ENCODE data around the gene ZNF580. TPM values are rescaled to one million over a fixed set of nuclear protein-coding genes. Genes with fewer than 3 reads are reported as not detected.

The ZNF580 gene
- total RNA-seq, 1 experiment from 2014 or later = 32.0 TPM

- TF ChIP-seq FOXP4 (CRISPR knock-in tag; IDR thresholded peaks at IDR 0.05) (peak; percentile 98), ELF4 (CRISPR knock-in tag; IDR thresholded peaks at IDR 0.05; ENCODE audit: low read depth) (no peak), ZNF121 (CRISPR knock-in tag; IDR thresholded peaks at IDR 0.05) (peak; percentile 72; the same call in 1 of the 2 replicates), ZNF423 (CRISPR knock-in tag; IDR thresholded peaks at IDR 0.05) (no peak), ZNF425 (CRISPR knock-in tag; conservative IDR thresholded peaks at IDR 0.05) (no peak), PREB (CRISPR knock-in tag; IDR thresholded peaks at IDR 0.05; ENCODE audit: borderline replicate concordance) (no peak), SMAD3 (CRISPR knock-in tag; IDR thresholded peaks at IDR 0.05; ENCODE audit: borderline replicate concordance) (peak; percentile 95), GRHL2 (CRISPR knock-in tag; IDR thresholded peaks at IDR 0.05; ENCODE audit: insufficient replicate concordance, severe bottlenecking) (no peak), CBFB (CRISPR knock-in tag; IDR thresholded peaks at IDR 0.05; ENCODE audit: low read depth) (no peak), ETV6 (CRISPR knock-in tag; IDR thresholded peaks at IDR 0.05) (peak; percentile 91), MYBL2 (CRISPR knock-in tag; IDR thresholded peaks at IDR 0.05) (peak; percentile 67; the same call in 1 of the 2 replicates), RELA (CRISPR knock-in tag; IDR thresholded peaks at IDR 0.05; ENCODE audit: borderline replicate concordance) (peak; percentile 93), AFF4 (CRISPR knock-in tag; IDR thresholded peaks at IDR 0.05; ENCODE audit: borderline replicate concordance) (no peak), ATF6 (CRISPR knock-in tag; IDR thresholded peaks at IDR 0.05) (no peak), ZSCAN18 (CRISPR knock-in tag; IDR thresholded peaks at IDR 0.05) (no peak), CREB1 (CRISPR knock-in tag; IDR thresholded peaks at IDR 0.05) (peak; percentile 89), ZNF232 (CRISPR knock-in tag; IDR thresholded peaks at IDR 0.05) (peak; percentile 87), ZMAT4 (CRISPR knock-in tag; IDR thresholded peaks at IDR 0.05) (no peak), IRF2 (CRISPR knock-in tag; IDR thresholded peaks at IDR 0.05; ENCODE audit: borderline replicate concordance, low read depth) (0 out of 2 replicates have a peak, but pooled peaks have one; percentile 78), ESRRA (CRISPR knock-in tag; IDR thresholded peaks at IDR 0.05; ENCODE audit: borderline replicate concordance) (no peak), MXD4 (CRISPR knock-in tag; IDR thresholded peaks at IDR 0.05; ENCODE audit: borderline replicate concordance) (no peak), RORB (CRISPR knock-in tag; IDR thresholded peaks at IDR 0.05) (no peak), ATF3 (CRISPR knock-in tag; conservative IDR thresholded peaks at IDR 0.05) (no peak), NR3C1 (CRISPR knock-in tag; conservative IDR thresholded peaks at IDR 0.05; ENCODE audit: low read depth) (no peak), OVOL2 (CRISPR knock-in tag; IDR thresholded peaks at IDR 0.05; ENCODE audit: borderline replicate concordance) (no peak), JUN (CRISPR knock-in tag; IDR thresholded peaks at IDR 0.05) (peak; percentile 94), HMGA2 (CRISPR knock-in tag; IDR thresholded peaks at IDR 0.05) (no peak)
Observed at GRCh38 chr19:55640043-55640576, 692 bp upstream of the ZNF580 start (continued).

Measured in WTC11 (cell line).